BJ (cell line): ENCODE data around the gene NOC3L. TPM values are rescaled to one million over a fixed set of nuclear protein-coding genes. Genes with fewer than 3 reads are reported as not detected.
A peak's percentile ranks its signal among the peaks of the same experiment; 100 is the strongest.

ENCODE experiments used
- CTCF ChIA-PET: fragments of 350-600 bp; formaldehyde crosslinking; extraction: SDS; loops from one replicate; lab custom pipeline; 2021; ENCODE audit warnings: antibody characterized with exemption, inconsistent platforms; lab: Yijun Ruan, JAX
- POLR2A ChIA-PET: fragments of 300-600 bp; sonication (Branson Sonifier 250); formaldehyde crosslinking; extraction: SDS; loops from one replicate; lab custom pipeline; 2021; ENCODE audit warnings: antibody characterized with exemption; lab: Charles Lee
- DNase-seq: peaks from one replicate; pipeline ENCODE4 v3.0.0-alpha.2; 2011; ENCODE audit warnings: low read depth
- H3K27me3 ChIP-seq: 2 replicates; pipeline ENCODE4 v1.6.0; 2011; ENCODE audit warnings: low read length; ENCODE audit not compliant: control insufficient read depth, insufficient read depth
- H3K36me3 ChIP-seq: 2 replicates; pipeline ENCODE4 v1.5.1; 2011; ENCODE audit warnings: low read length; ENCODE audit not compliant: control insufficient read depth, insufficient read depth
- H3K4me3 ChIP-seq: 2 replicates; pipeline ENCODE4 v1.5.1; 2011; ENCODE audit warnings: low read depth, mild to moderate bottlenecking, control low read depth, low read length
- CTCF ChIP-seq: IDR thresholded peaks from 2 replicates; pipeline ENCODE4 v1.5.1; 2011; ENCODE audit warnings: low read depth, mild to moderate bottlenecking, control low read depth, inconsistent platforms, low read length, moderate library complexity; ENCODE audit not compliant: insufficient read depth
- polyA minus RNA-seq: library from RNA; depleted of rRNA, polyadenylated mRNA; stranded (reverse); fragments of >200 nt; gene quantifications from 2 replicates; pipeline ENCODE4 v1.2.3, GENCODE V29; 2011; rRNA and poly(A)+ RNA removed
- polyA plus RNA-seq: library from polyadenylated mRNA; depleted of rRNA; stranded (reverse); fragments of >200 nt; gene quantifications from 2 replicates; pipeline ENCODE4 v1.2.3, GENCODE V29; 2011; rRNA removed

NOC3L gene, protein sequence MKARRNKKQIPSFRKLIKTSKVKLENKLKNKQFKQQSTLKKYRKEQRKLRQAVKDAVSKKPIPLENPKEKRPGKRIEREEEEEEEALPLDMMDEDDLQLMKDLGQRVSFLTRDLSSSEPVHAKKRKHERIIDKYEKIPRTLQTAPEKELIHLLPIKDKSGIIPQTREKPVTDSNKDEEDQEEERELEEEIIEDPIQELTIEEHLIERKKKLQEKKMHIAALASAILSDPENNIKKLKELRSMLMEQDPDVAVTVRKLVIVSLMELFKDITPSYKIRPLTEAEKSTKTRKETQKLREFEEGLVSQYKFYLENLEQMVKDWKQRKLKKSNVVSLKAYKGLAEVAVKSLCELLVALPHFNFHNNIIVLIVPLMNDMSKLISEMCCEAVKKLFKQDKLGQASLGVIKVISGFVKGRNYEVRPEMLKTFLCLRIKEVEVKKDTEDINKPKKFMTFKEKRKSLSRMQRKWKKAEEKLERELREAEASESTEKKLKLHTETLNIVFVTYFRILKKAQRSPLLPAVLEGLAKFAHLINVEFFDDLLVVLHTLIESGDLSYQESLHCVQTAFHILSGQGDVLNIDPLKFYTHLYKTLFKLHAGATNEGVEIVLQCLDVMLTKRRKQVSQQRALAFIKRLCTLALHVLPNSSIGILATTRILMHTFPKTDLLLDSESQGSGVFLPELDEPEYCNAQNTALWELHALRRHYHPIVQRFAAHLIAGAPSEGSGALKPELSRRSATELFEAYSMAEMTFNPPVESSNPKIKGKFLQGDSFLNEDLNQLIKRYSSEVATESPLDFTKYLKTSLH
- polyA plus RNA-seq (5.6 and 12.5 TPM in 2 replicates), polyA minus RNA-seq (6.2 and 7.4 TPM in 2 replicates)

- ChIA-PET CTCF (interaction anchor here (0.7 to 1.7 kb wide), 10 partner anchors 9 to 107 kb away, joined by 3 to 9 read pairs (median 4); partner anchors contain the start of gene TBC1D12), POLR2A (no interaction called here)
- DNase-seq: peak; percentile 70
- Histone ChIP-seq H3K4me3 (peak within 1 kb of the TSS; percentile 81), H3K27me3 (peaks cover 3% of the 10 kb centered on the region; the same call in 1 of the 2 replicates), H3K36me3 (no peaks in the 10 kb centered on the region)
- peak; percentile 96 for TF ChIP-seq CTCF
Observed at GRCh38 chr10:94362360-94363250, at the start of gene NOC3L. Gene NOC3L (minus strand): TSS chr10:94362939. CDS start chr10:94362838, 101 bp downstream.

- DNase-seq: peak; percentile 55
- H3K27me3 ChIP-seq: no peaks in the 10 kb centered on the region
- TF ChIP-seq CTCF: no peak
- POLR2A ChIA-PET: interaction anchor here (0.6 kb wide), 1 partner anchor 10 kb away, joined by 10 read pairs; the partner anchor contains the start of gene TBC1D12
- CTCF ChIA-PET: interaction anchor here (0.8 to 2.4 kb wide), 3 partner anchors 11 to 32 kb away, joined by 3 to 10 read pairs (median 5); partner anchors contain the start of gene TBC1D12
- no peaks in the 10 kb centered on the region for H3K36me3 ChIP-seq
- H3K4me3 ChIP-seq: no peak overlapping the region
Observed at GRCh38 chr10:94412449-94412848, 49.7 kb upstream of the NOC3L start.

GRCh38 chr10:94411304-94411703 is 48.6 kb upstream of the NOC3L start:
- Histone ChIP-seq H3K36me3 (no peaks in the 10 kb centered on the region), H3K4me3 (no peak overlapping the region), H3K27me3 (no peaks in the 10 kb centered on the region)
- TF ChIP-seq CTCF: no peak
- POLR2A ChIA-PET: interaction anchor here (0.6 kb wide), 1 partner anchor 33 kb away, joined by 17 read pairs; no protein-coding TSS in a partner anchor
- no peak for DNase-seq
- CTCF ChIA-PET: interaction anchor here (1.0 to 2.4 kb wide), 3 partner anchors 10 to 79 kb away, joined by 3 to 10 read pairs (median 3); partner anchors contain the start of gene TBC1D12

DNA sequence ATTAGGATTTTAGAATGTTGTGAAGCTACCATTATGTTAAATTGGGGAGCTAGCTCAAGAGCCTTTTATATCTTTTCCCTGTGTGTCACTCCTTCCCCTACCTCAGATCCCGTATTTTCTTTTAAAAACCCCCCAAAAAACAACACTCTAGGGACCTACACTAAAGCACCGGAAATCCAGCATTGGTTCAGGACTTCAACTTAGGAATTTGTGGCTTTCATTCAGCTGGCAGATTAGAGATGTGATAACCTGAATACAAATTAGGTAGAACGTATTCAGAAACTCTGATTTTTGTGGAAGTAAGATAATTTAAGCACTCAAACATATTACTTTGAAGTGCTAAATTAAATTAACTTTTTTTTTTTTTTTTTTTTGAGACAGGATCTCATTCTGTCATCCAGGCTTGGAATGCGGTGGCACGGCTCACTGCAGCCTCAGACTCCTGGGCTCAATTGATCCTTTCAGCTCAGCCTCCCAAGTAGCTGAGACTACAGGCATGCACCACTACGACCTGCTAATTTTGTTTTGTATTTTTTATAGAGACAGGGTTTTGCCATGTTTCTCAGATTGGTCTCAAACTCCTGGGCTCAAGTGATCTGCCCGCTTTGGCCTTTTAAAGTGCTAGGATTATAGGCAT is 46.4 kb upstream of the NOC3L start:
- DNase-seq: no peak
- H3K36me3 ChIP-seq: no peaks in the 10 kb centered on the region
- no peak overlapping the region for H3K4me3 ChIP-seq
- H3K27me3 ChIP-seq: no peaks in the 10 kb centered on the region
- CTCF ChIA-PET: interaction anchor here (1.3 to 1.6 kb wide), 2 partner anchors 28 to 35 kb away, joined by 3 to 4 read pairs; no protein-coding TSS in a partner anchor
- no peak for TF ChIP-seq CTCF
- POLR2A ChIA-PET: no interaction called here
